Tongue (tissue), 2 donors: ENCODE data around the gene NFKBIE. TPM values are rescaled to one million over a fixed set of nuclear protein-coding genes. Genes with fewer than 3 reads are reported as not detected.
"Not testable (repeated sequence)": the region's sequence is repeated elsewhere in the genome, so short reads cannot be mapped to it uniquely, and the experiment has no call there.

ENCODE experiments used
- DNase-seq: peaks from one replicate; pipeline ENCODE4 v3.0.0-alpha.2; 2015
- total RNA-seq: library from RNA; depleted of rRNA; stranded (reverse); fragments of >200 nt; gene quantifications from one replicate; pipeline ENCODE4 v1.2.3, GENCODE V29; 2014

The NFKBIE gene
- total RNA-seq, 1 donor from 2014 or later: 8.1 TPM

GRCh38 chr6:44245391-44245911, 19.9 kb downstream of the NFKBIE start:
- no peak for DNase-seq

GRCh38 chr6:44243345-44243744, 22.0 kb downstream of the NFKBIE start:
- DNase-seq: no peak

- DNase-seq: no peak
Observed at GRCh38 chr6:44238687-44239350, 26.5 kb downstream of the NFKBIE start.

- DNase-seq: peak; percentile 87
Observed at GRCh38 chr6:44237813-44238433, 27.4 kb downstream of the NFKBIE start.

- DNase-seq: peak; percentile 92
Observed at GRCh38 chr6:44237021-44237812, 28.1 kb downstream of the NFKBIE start.

GRCh38 chr6:44235891-44236516, 29.3 kb downstream of the NFKBIE start:
- DNase-seq: no peak

- DNase-seq: no peak
Observed at GRCh38 chr6:44235269-44235668, 30.1 kb downstream of the NFKBIE start.

GRCh38 chr6:44234101-44235025, 31.0 kb downstream of the NFKBIE start:
- DNase-seq: peak; percentile 88

GRCh38 chr6:44233567-44234100, 31.7 kb downstream of the NFKBIE start:
- no peak for DNase-seq

GRCh38 chr6:44232676-44233566, 32.4 kb downstream of the NFKBIE start:
- DNase-seq: no peak

- DNase-seq: not testable (repeated sequence)
Observed at GRCh38 chr6:44231426-44231825, 33.9 kb downstream of the NFKBIE start.

GRCh38 chr6:44230034-44230675, 35.2 kb downstream of the NFKBIE start:
- DNase-seq: no peak

- DNase-seq: no peak
Observed at GRCh38 chr6:44229376-44230033, 35.8 kb downstream of the NFKBIE start.

GRCh38 chr6:44228836-44229235, 36.5 kb downstream of the NFKBIE start:
- DNase-seq: no peak

- no peak for DNase-seq
Observed at GRCh38 chr6:44228433-44228832, 36.9 kb downstream of the NFKBIE start.

GRCh38 chr6:44228031-44228430, 37.3 kb downstream of the NFKBIE start:
- DNase-seq: no peak

GRCh38 chr6:44227148-44227793, 38.1 kb downstream of the NFKBIE start:
- DNase-seq: peak; percentile 34

- DNase-seq: peak; percentile 51
Observed at GRCh38 chr6:44226368-44227147, 38.8 kb downstream of the NFKBIE start.
